OCI-LY7 (cell line): ENCODE results near the gene NOL4L. TPM values are rescaled to one million over a fixed set of nuclear protein-coding genes. Genes with fewer than 3 reads are reported as not detected.

Source experiments
- BruUV-seq: library from RNA; stranded (reverse); fragments of 400-500 nt; replicated peaks from 2 replicates; lab custom pipeline; 2021; lab: Mats Ljungman, UMichigan
- CTCF ChIA-PET: fragments of 300-600 bp; sonication (Branson Sonifier 250); formaldehyde crosslinking; loops from one replicate; lab custom pipeline; 2022; ENCODE audit warnings: antibody characterized with exemption; ENCODE audit not compliant: unreplicated experiment; lab: Charles Lee
- POLR2A ChIA-PET: fragments of 300-600 bp; sonication (Branson Sonifier 250); formaldehyde crosslinking; loops from one replicate; lab custom pipeline; 2022; ENCODE audit warnings: antibody characterized with exemption; lab: Charles Lee
- DNase-seq: peaks from one replicate; pipeline ENCODE4 v3.0.0-alpha.2; 2015; ENCODE audit warnings: low spot score
- H2AFZ ChIP-seq: fragments of 200-600 bp; sonication (generic), shearing (Covaris generic); 2 replicates; pipeline ENCODE4 v1.6.1; 2014; ENCODE audit warnings: mild to moderate bottlenecking, antibody characterized with exemption, low read length, moderate library complexity
- H3K27ac ChIP-seq: fragments of 200-600 bp; sonication (generic); 2 replicates; pipeline ENCODE4 v1.5.1; 2014; ENCODE audit warnings: mixed run types, low read depth, mild to moderate bottlenecking, moderate library complexity, low read length, inconsistent platforms; ENCODE audit not compliant: poor library complexity, severe bottlenecking
- H3K36me3 ChIP-seq: fragments of 200-600 bp; sonication (generic); 2 replicates; pipeline ENCODE4 v1.6.1; 2014; ENCODE audit warnings: mild to moderate bottlenecking, antibody characterized with exemption, low read length, moderate library complexity, mixed read lengths; ENCODE audit not compliant: insufficient read depth
- H3K4me1 ChIP-seq: fragments of 200-600 bp; sonication (generic); 2 replicates; pipeline ENCODE4 v1.5.1; 2014; ENCODE audit warnings: mild to moderate bottlenecking, low read length; ENCODE audit not compliant: insufficient read depth, poor library complexity, severe bottlenecking
- H3K4me2 ChIP-seq: fragments of 200-600 bp; sonication (generic); 2 replicates; pipeline ENCODE4 v1.6.1; 2014; ENCODE audit warnings: mild to moderate bottlenecking, low read length
- H3K4me3 ChIP-seq: fragments of 200-600 bp; sonication (generic); 2 replicates; pipeline ENCODE4 v1.5.1; 2014; ENCODE audit warnings: mild to moderate bottlenecking, low read depth, low read length; ENCODE audit not compliant: poor library complexity, severe bottlenecking
- H3K79me2 ChIP-seq: fragments of 200-600 bp; sonication (generic); 2 replicates; pipeline ENCODE4 v1.6.1; 2016; ENCODE audit warnings: low read depth, mild to moderate bottlenecking, low read length, moderate library complexity, mixed read lengths; ENCODE audit not compliant: insufficient read depth
- H3K9me2 ChIP-seq: fragments of 200-600 bp; sonication (generic); 2 replicates; pipeline ENCODE4 v1.6.1; 2016; ENCODE audit warnings: mild to moderate bottlenecking, low read length, mixed read lengths; ENCODE audit not compliant: insufficient read depth
- H3K9me3 ChIP-seq: fragments of 200-600 bp; sonication (generic); 2 replicates; pipeline ENCODE4 v1.6.1; 2014; ENCODE audit warnings: mild to moderate bottlenecking, mixed run types, low read length, mixed read lengths
- H4K20me1 ChIP-seq: fragments of 200-600 bp; sonication (generic); 2 replicates; pipeline ENCODE4 v1.6.1; 2014; ENCODE audit warnings: mild to moderate bottlenecking, antibody characterized with exemption, low read length, moderate library complexity, mixed read lengths; ENCODE audit not compliant: insufficient read depth
- CTCF ChIP-seq: fragments of 200-600 bp; sonication (generic); conservative IDR thresholded peaks from 2 replicates; pipeline ENCODE4 v1.5.1; 2014; ENCODE audit warnings: mild to moderate bottlenecking, antibody characterized with exemption, low read length, moderate library complexity, mixed read lengths
- EZH2phosphoT487 ChIP-seq: fragments of 200-600 bp; sonication (generic); IDR thresholded peaks from 2 replicates; pipeline ENCODE4 v1.6.1; 2018; ENCODE audit warnings: low read depth, borderline replicate concordance, mild to moderate bottlenecking, mixed run types, antibody characterized with exemption, low read length, moderate library complexity, mixed read lengths
- intact Hi-C: fragments of 100-400 bp; cut with micrococcal nuclease; formaldehyde crosslinking; loops from one replicate; pipeline ENCODE4 v1.10.0; 2022; ENCODE audit not compliant: unreplicated experiment
- total RNA-seq, 2 experiments: library from RNA; depleted of rRNA in 1 of 2; stranded (reverse); fragments of >200 nt in 1 of 2; shearing (Covaris generic) in 1 of 2; gene quantifications; 2 replicates each; pipeline ENCODE4 v1.2.3, GENCODE V29; 2014 to 2022

NOL4L gene
- total RNA-seq, 2 experiments from 2014 or later: 3.9 to 4.2 TPM

- no peak overlapping the region for H2AFZ ChIP-seq
- H3K9me3 ChIP-seq: no peaks in the 10 kb centered on the region
- no peak overlapping the region for H3K4me3 ChIP-seq
- H3K4me1 ChIP-seq: peaks cover 19% of the 10 kb centered on the region
- no peaks in the 10 kb centered on the region for H3K9me2 ChIP-seq
- H3K4me2 ChIP-seq: no peak overlapping the region
- H3K27ac ChIP-seq: no peak overlapping the region
- TF ChIP-seq EZH2phosphoT487 (no peak), CTCF (no peak)
- ChIA-PET POLR2A (no interaction called here), CTCF (no interaction called here)
- intact Hi-C loops: no loop called here
- H3K79me2 ChIP-seq: no peaks in the 10 kb centered on the region
- BruUV-seq: no TSS peak
- H4K20me1 ChIP-seq: no peaks in the 10 kb centered on the region
- no peaks in the 10 kb centered on the region for H3K36me3 ChIP-seq
- no peak for DNase-seq
These were observed 97.8 kb downstream of the NOL4L start for GRCh38 chr20:32487381-32487780.

DNA sequence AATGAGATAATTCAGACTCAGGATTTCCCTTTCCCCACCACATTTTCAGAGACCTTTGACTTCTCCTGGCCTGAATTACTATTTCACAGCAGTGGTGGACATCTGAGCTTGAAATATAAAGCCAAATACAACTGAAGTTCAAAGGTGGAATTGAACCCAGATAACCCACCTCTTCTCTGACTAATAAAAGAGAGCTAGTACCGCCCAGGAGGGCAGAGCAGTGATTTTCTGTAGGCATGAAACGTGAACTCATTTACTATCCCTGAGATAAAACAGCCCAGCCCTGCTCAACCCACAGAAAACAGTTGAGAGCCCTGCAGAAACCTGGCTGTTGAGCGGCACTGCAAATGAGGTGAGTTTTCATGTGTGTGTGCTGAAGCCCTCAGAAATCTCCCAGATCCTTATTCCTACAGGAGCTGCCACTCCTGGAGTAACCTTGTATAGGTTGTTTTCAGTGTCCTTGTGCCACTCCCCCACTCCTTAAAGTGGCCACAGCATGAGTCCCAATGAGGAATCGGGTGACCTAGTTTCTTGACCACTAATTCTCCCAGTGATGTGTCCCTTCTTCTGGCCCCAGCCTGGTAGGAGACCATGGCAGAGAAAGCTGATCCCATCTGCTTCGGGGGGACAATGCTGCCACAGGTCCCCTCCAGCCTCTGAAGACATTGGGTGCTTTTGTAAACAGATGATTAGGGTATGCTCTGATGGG lies 99.2 kb downstream of the NOL4L start:
- H3K27ac ChIP-seq: peak overlapping the region; percentile 29
- POLR2A ChIA-PET: interaction anchor here (0.7 to 1.6 kb wide), 2 partner anchors 23 to 377 kb away, joined by 4 to 7 read pairs; partner anchors contain the start of gene TM9SF4

More for the DNA sequence above, 99.2 kb downstream of the NOL4L start:
- Histone ChIP-seq H3K36me3 (no peaks in the 10 kb centered on the region), H4K20me1 (no peaks in the 10 kb centered on the region), H3K9me2 (no peaks in the 10 kb centered on the region), H3K4me2 (peak overlapping the region; percentile 88), H2AFZ (peak overlapping the region; percentile 73; the same call in 1 of the 2 replicates), H3K4me3 (no peak overlapping the region), H3K4me1 (peaks cover 20% of the 10 kb centered on the region), H3K79me2 (no peaks in the 10 kb centered on the region), H3K9me3 (no peaks in the 10 kb centered on the region)
- intact Hi-C loops: no loop called here
- CTCF ChIA-PET: no interaction called here
- no peak for TF ChIP-seq CTCF
- TF ChIP-seq EZH2phosphoT487: no peak
- no peak for DNase-seq
- no TSS peak for BruUV-seq
